ENCODE measurements around the gene ROPN1L.

DNA sequence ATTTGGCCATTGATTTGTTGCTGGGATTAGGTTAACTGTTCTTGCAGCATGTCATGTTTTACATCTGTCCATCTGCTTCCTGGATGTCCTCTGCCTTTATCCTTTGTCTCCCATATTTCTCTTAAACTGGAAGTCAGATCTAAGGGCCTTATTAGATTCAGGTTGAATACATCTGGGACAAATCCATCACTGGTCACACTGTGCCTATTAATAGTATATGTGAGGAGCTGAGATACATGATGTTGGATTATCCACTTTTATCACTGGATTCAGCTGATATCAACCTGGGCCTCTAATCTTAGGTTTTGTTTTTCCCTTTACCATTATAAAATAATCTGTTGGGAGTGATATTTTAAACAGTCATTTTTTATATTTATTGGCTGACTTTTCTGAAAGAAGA, 41.8 kb upstream of the ROPN1L start:
- TF ChIP-seq TAF7 (optimal IDR thresholded peaks at IDR 0.05; ENCODE audit: borderline replicate concordance, low read depth, low read length) (no peak), POLR2A (IDR thresholded peaks at IDR 0.05; ENCODE audit: control extremely low read depth in 1 of 2, low read depth in 2 of 2, low read length in 2 of 2) (no peak), ZNF274 (IDR thresholded peaks at IDR 0.05; ENCODE audit: borderline replicate concordance, extremely low read depth, low read length) (no peak), EZH2 (IDR thresholded peaks at IDR 0.05; ENCODE audit: low read depth, low read length, severe bottlenecking) (no peak)
- TF ChIP-seq, protein P1, sequence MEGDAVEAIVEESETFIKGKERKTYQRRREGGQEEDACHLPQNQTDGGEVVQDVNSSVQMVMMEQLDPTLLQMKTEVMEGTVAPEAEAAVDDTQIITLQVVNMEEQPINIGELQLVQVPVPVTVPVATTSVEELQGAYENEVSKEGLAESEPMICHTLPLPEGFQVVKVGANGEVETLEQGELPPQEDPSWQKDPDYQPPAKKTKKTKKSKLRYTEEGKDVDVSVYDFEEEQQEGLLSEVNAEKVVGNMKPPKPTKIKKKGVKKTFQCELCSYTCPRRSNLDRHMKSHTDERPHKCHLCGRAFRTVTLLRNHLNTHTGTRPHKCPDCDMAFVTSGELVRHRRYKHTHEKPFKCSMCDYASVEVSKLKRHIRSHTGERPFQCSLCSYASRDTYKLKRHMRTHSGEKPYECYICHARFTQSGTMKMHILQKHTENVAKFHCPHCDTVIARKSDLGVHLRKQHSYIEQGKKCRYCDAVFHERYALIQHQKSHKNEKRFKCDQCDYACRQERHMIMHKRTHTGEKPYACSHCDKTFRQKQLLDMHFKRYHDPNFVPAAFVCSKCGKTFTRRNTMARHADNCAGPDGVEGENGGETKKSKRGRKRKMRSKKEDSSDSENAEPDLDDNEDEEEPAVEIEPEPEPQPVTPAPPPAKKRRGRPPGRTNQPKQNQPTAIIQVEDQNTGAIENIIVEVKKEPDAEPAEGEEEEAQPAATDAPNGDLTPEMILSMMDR (IDR thresholded peaks at IDR 0.05; ENCODE audit: control extremely low read depth in 1 of 3, insufficient read depth in 1 of 3, low read depth in 1 of 3, low read length in 3 of 3), result no peak

All from H1 (cell line).